PC-3 (cell line): ENCODE results near the gene FLAD1.

ENCODE experiments used
- EZH2 ChIP-seq: fragments of 300-600 bp; sonication (generic); IDR thresholded peaks from one replicate; pipeline ENCODE4 v1.6.1; 2017; ENCODE audit warnings: antibody characterized with exemption, mild to moderate bottlenecking, low read length; ENCODE audit not compliant: unreplicated experiment
- TF ChIP-seq, protein P1 (sequence below): fragments of 300-600 bp; sonication (generic); conservative IDR thresholded peaks from 2 replicates; pipeline ENCODE4 v1.5.1; 2017; ENCODE audit warnings: antibody characterized with exemption, low read depth, mild to moderate bottlenecking, low read length

DNA sequence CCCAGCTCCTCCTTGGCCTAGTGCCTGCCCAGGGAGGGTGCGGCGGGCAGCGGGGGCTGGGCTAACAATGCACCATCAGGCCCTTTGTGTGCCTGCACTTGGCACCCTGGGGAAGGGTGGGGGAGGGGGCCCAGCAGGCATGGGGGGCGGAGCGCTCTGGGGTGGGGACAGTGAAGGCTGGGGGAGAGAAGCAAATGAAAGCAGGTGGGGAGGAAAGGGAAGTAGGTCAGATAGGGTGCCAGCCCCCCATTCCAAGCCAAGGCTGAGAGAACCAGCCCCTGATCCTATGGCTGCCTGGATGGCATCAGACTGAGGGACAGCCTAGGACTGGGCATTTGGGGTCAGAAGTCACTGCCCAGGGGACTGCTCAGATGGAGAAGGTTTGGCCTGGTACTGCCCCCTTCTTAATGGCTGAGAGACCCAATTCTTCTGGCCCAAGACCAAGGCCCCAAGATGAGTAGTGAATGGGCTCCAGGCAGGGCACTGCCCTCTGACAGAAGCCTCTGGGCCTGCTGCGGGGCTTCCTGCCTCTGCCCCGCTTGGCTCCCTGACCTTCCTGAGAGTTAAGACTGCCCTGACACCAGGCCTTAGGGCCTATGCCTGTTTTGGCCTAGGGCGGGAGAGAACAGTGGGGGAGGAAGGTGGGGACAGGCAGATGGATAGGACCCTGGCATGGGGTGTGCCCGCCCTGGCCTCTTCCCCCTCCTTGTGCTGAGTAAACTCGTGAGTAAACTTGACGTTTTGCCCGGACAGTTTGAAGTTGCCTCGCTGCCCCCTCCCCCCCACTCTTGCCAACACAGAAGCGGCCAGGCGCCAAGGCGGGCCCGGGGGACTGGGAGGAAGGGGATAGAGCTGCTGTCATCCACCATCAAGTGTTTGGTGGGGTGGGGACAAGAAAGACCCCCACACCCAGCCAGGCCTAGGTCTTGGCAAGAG, 22.2 kb downstream of the FLAD1 start:
- TF ChIP-seq EZH2, result no peak
- TF ChIP-seq, protein P1, sequence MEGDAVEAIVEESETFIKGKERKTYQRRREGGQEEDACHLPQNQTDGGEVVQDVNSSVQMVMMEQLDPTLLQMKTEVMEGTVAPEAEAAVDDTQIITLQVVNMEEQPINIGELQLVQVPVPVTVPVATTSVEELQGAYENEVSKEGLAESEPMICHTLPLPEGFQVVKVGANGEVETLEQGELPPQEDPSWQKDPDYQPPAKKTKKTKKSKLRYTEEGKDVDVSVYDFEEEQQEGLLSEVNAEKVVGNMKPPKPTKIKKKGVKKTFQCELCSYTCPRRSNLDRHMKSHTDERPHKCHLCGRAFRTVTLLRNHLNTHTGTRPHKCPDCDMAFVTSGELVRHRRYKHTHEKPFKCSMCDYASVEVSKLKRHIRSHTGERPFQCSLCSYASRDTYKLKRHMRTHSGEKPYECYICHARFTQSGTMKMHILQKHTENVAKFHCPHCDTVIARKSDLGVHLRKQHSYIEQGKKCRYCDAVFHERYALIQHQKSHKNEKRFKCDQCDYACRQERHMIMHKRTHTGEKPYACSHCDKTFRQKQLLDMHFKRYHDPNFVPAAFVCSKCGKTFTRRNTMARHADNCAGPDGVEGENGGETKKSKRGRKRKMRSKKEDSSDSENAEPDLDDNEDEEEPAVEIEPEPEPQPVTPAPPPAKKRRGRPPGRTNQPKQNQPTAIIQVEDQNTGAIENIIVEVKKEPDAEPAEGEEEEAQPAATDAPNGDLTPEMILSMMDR, result no peak
